GM10847 (cell line): ENCODE measurements around the gene CACNA1I.

Experiments
- POLR2A ChIP-seq: IDR thresholded peaks from 2 replicates; pipeline ENCODE4 v1.6.1; 2011; ENCODE audit not compliant: insufficient read length; ENCODE audit errors: extremely low read depth

The CACNA1I gene

GRCh38 chr22:39598017-39598965, 27.7 kb downstream of the CACNA1I start:
- no peak for TF ChIP-seq POLR2A

- TF ChIP-seq POLR2A: no peak
Measured at GRCh38 chr22:39600491-39601179, 30.1 kb downstream of the CACNA1I start.

GRCh38 chr22:39601180-39601535, 30.6 kb downstream of the CACNA1I start:
- TF ChIP-seq POLR2A: no peak

GRCh38 chr22:39603345-39603744, 32.8 kb downstream of the CACNA1I start:
- no peak for TF ChIP-seq POLR2A

GRCh38 chr22:39610246-39610645, 39.7 kb downstream of the CACNA1I start:
- TF ChIP-seq POLR2A: no peak

GRCh38 chr22:39610766-39611165, 40.2 kb downstream of the CACNA1I start:
- TF ChIP-seq POLR2A: no peak

- TF ChIP-seq POLR2A: no peak
Measured at GRCh38 chr22:39611360-39611759, 40.8 kb downstream of the CACNA1I start.

- TF ChIP-seq POLR2A: no peak
Measured at GRCh38 chr22:39612811-39613548, 42.4 kb downstream of the CACNA1I start.

- no peak for TF ChIP-seq POLR2A
Measured at GRCh38 chr22:39613549-39613921, 43.0 kb downstream of the CACNA1I start.

GRCh38 chr22:39614442-39614841, 43.9 kb downstream of the CACNA1I start:
- TF ChIP-seq POLR2A: no peak

GRCh38 chr22:39616051-39616450, 45.5 kb downstream of the CACNA1I start:
- TF ChIP-seq POLR2A: no peak

GRCh38 chr22:39616781-39617180, 46.2 kb downstream of the CACNA1I start:
- no peak for TF ChIP-seq POLR2A

GRCh38 chr22:39617342-39617741, 46.8 kb downstream of the CACNA1I start:
- no peak for TF ChIP-seq POLR2A

GRCh38 chr22:39617970-39618757, 47.6 kb downstream of the CACNA1I start:
- TF ChIP-seq POLR2A: no peak

- no peak for TF ChIP-seq POLR2A
Measured at GRCh38 chr22:39618996-39619530, 48.5 kb downstream of the CACNA1I start.
